ENCODE data around the gene ADAMTSL5. TPM values are rescaled to one million over a fixed set of nuclear protein-coding genes. Genes with fewer than 3 reads are reported as not detected.

The ADAMTSL5 gene
- total RNA-seq, 4 donors from 2014 or later = 0.46 to 7.0 (median 4.6) TPM

GRCh38 chr19:1470305-1471009 is 42.4 kb downstream of the ADAMTSL5 start:
- no peak for DNase-seq (ENCODE audit: low spot score in 2 of 2)
- WGBS, 2 donors = 0 to 1% methylated on average over 10 to 35 of the region's 67 CpGs
- intact Hi-C loops (cut with DNase I; ENCODE audit: low total_unique reads) = no loop called here
- H3K4me3 ChIP-seq (ENCODE audit: low read depth, poor library complexity, severe bottlenecking) = no peak overlapping the region
- TF ChIP-seq POLR2A (IDR thresholded peaks at IDR 0.05) = no peak
- no peak for TF ChIP-seq CTCF (IDR thresholded peaks at IDR 0.05)

- intact Hi-C loops (cut with DNase I; ENCODE audit: low total_unique reads) = no loop called here
- TF ChIP-seq POLR2A (IDR thresholded peaks at IDR 0.05) (no peak), CTCF (IDR thresholded peaks at IDR 0.05) (no peak)
- no peak overlapping the region for H3K4me3 ChIP-seq (ENCODE audit: low read depth, poor library complexity, severe bottlenecking)
- no peak for DNase-seq (ENCODE audit: low spot score in 2 of 2)
- WGBS, 2 donors = no CpG with 5 or more reads among the region's 22 CpGs
Measured at GRCh38 chr19:1470055-1470304, 42.8 kb downstream of the ADAMTSL5 start.

- WGBS, 2 donors = 0 to 1% methylated on average over 25 to 34 of the region's 117 CpGs
- intact Hi-C loops (cut with DNase I; ENCODE audit: low total_unique reads) = no loop called here
- no peak overlapping the region for H3K4me3 ChIP-seq (ENCODE audit: low read depth, poor library complexity, severe bottlenecking)
- DNase-seq (ENCODE audit: low spot score in 2 of 2) = no peak
- TF ChIP-seq CTCF (IDR thresholded peaks at IDR 0.05) (no peak), POLR2A (IDR thresholded peaks at IDR 0.05) (no peak)
Measured at GRCh38 chr19:1469255-1470054, 43.4 kb downstream of the ADAMTSL5 start.

GRCh38 chr19:1468821-1469254 is 44.0 kb downstream of the ADAMTSL5 start:
- H3K4me3 ChIP-seq (ENCODE audit: low read depth, poor library complexity, severe bottlenecking) = no peak overlapping the region
- no peak for DNase-seq (ENCODE audit: low spot score in 2 of 2)
- no peak for TF ChIP-seq CTCF (IDR thresholded peaks at IDR 0.05)
- TF ChIP-seq POLR2A (IDR thresholded peaks at IDR 0.05) = no peak
- 0% methylated on average over 3 to 45 of the region's 47 CpGs for WGBS, 2 donors
- intact Hi-C loops (cut with DNase I; ENCODE audit: low total_unique reads) = no loop called here

- no peak overlapping the region for H3K4me3 ChIP-seq (ENCODE audit: low read depth, poor library complexity, severe bottlenecking)
- intact Hi-C loops (cut with DNase I; ENCODE audit: low total_unique reads) = no loop called here
- 4 to 10% methylated on average over 8 to 42 of the region's 49 CpGs for WGBS, 2 donors
- no peak for TF ChIP-seq CTCF (IDR thresholded peaks at IDR 0.05)
- DNase-seq (ENCODE audit: low spot score in 2 of 2) = no peak
Measured at GRCh38 chr19:1468274-1468820, 44.5 kb downstream of the ADAMTSL5 start.

Data from lower leg skin (tissue), 4 donors.